IMR-90 (cell line): Measurements from ENCODE around the gene TMEM131L. TPM values are rescaled to one million over a fixed set of nuclear protein-coding genes. Genes with fewer than 3 reads are reported as not detected.

ENCODE experiments used
- ATAC-seq: fragments of 200-7000 bp; cut with Tn5 transposase; 2 replicates; pipeline ENCODE4 v1.9.1; 2020; ENCODE audit warnings: low read depth, mild to moderate bottlenecking, moderate library complexity
- BruUV-seq: library from RNA; stranded (reverse); fragments of 400-500 nt; replicated peaks from 2 replicates; lab custom pipeline; 2021; lab: Mats Ljungman, UMichigan
- CTCF ChIA-PET: fragments of 300-600 bp; formaldehyde crosslinking; extraction: SDS; loops from one replicate; lab custom pipeline; 2021; ENCODE audit warnings: antibody characterized with exemption; lab: Yijun Ruan, JAX
- POLR2A ChIA-PET: fragments of 300-600 bp; sonication (Branson Sonifier 250); formaldehyde crosslinking; loops from one replicate; lab custom pipeline; 2022; ENCODE audit warnings: antibody characterized with exemption; ENCODE audit not compliant: unreplicated experiment; lab: Charles Lee
- DNase-seq: peaks from one replicate; pipeline ENCODE4 v3.0.0; 2013
- H2AFZ ChIP-seq: replicated peaks from 2 replicates; pipeline ENCODE3; 2013; ENCODE audit warnings: low read length, mild to moderate bottlenecking; ENCODE audit not compliant: poor library complexity
- H2AK5ac ChIP-seq: 2 replicates; pipeline ENCODE4 v1.6.1; 2013; ENCODE audit warnings: low read depth, low read length, inconsistent platforms
- H2AK9ac ChIP-seq: replicated peaks from 2 replicates; pipeline ENCODE3; 2013; ENCODE audit warnings: mild to moderate bottlenecking, low read depth, low read length, moderate library complexity; ENCODE audit not compliant: poor library complexity
- H2BK120ac ChIP-seq: 2 replicates; pipeline ENCODE4 v1.6.1; 2013; ENCODE audit warnings: low read depth, low read length, inconsistent platforms
- H2BK15ac ChIP-seq: 3 replicates; pipeline ENCODE4 v1.6.1; 2013; ENCODE audit warnings: low read depth, low read length, inconsistent platforms
- H2BK20ac ChIP-seq: 2 replicates; pipeline ENCODE4 v1.6.1; 2013; ENCODE audit warnings: low read depth, mild to moderate bottlenecking, inconsistent platforms, low read length, moderate library complexity
- H2BK5ac ChIP-seq: 2 replicates; pipeline ENCODE4 v1.6.1; 2013; ENCODE audit warnings: mild to moderate bottlenecking, low read depth, low read length, inconsistent platforms; ENCODE audit not compliant: poor library complexity, severe bottlenecking
- H3K14ac ChIP-seq: replicated peaks from 2 replicates; pipeline ENCODE4 v1.6.1; 2013; ENCODE audit warnings: low read depth, low read length, inconsistent platforms
- H3K18ac ChIP-seq: 2 replicates; pipeline ENCODE4 v1.6.1; 2013; ENCODE audit warnings: low read depth, low read length, control low read depth
- H3K23ac ChIP-seq: 2 replicates; pipeline ENCODE4 v1.6.1; 2013; ENCODE audit warnings: low read depth, low read length, inconsistent platforms
- H3K27ac ChIP-seq: 2 replicates; pipeline ENCODE4 v1.5.1; 2013; ENCODE audit warnings: mild to moderate bottlenecking, control low read depth, low read length; ENCODE audit not compliant: insufficient read depth
- H3K27me3 ChIP-seq: 2 replicates; pipeline ENCODE4 v1.6.1; 2013; ENCODE audit warnings: low read length; ENCODE audit not compliant: control insufficient read depth, insufficient read depth
- H3K36me3 ChIP-seq: 2 replicates; pipeline ENCODE4 v1.6.1; 2013; ENCODE audit warnings: low read length, mixed read lengths; ENCODE audit not compliant: control insufficient read depth, insufficient read depth
- H3K4ac ChIP-seq: 2 replicates; pipeline ENCODE4 v1.6.1; 2013; ENCODE audit warnings: low read depth, low read length, inconsistent platforms
- H3K4me1 ChIP-seq: 2 replicates; pipeline ENCODE4 v1.6.1; 2013; ENCODE audit warnings: low read length, mixed read lengths; ENCODE audit not compliant: control insufficient read depth, insufficient read depth
- H3K4me2 ChIP-seq: 2 replicates; pipeline ENCODE4 v1.6.1; 2013; ENCODE audit warnings: low read depth, mild to moderate bottlenecking, control low read depth, low read length, moderate library complexity
- H3K4me3 ChIP-seq: 2 replicates; pipeline ENCODE4 v1.5.1; 2013; ENCODE audit warnings: low read depth, mild to moderate bottlenecking, control low read depth, low read length, moderate library complexity; ENCODE audit not compliant: insufficient read depth
- H3K56ac ChIP-seq: 2 replicates; pipeline ENCODE4 v1.6.1; 2013; ENCODE audit warnings: low read length, inconsistent platforms; ENCODE audit not compliant: insufficient read depth; ENCODE audit errors: extremely low read depth
- H3K79me1 ChIP-seq, 2 experiments: 2 replicates each; pipeline ENCODE4 v1.6.1; 2013; ENCODE audit warnings: low read length in 2 of 2, inconsistent platforms in 1 of 2, low read depth in 1 of 2
- H3K9ac ChIP-seq: 2 replicates; pipeline ENCODE4 v1.6.1; 2013; ENCODE audit warnings: low read depth, low read length, control low read depth
- H3K9me1 ChIP-seq: 2 replicates; pipeline ENCODE4 v1.6.1; 2013; ENCODE audit warnings: low read length, inconsistent platforms; ENCODE audit not compliant: insufficient read depth
- H3K9me3 ChIP-seq: 2 replicates; pipeline ENCODE4 v1.6.1; 2013; ENCODE audit warnings: low read length; ENCODE audit not compliant: control insufficient read depth, insufficient read depth
- H4K20me1 ChIP-seq: 2 replicates; pipeline ENCODE4 v1.6.1; 2013; ENCODE audit warnings: low read length, inconsistent platforms; ENCODE audit not compliant: insufficient read depth
- H4K5ac ChIP-seq: 2 replicates; pipeline ENCODE4 v1.6.1; 2013; ENCODE audit warnings: mild to moderate bottlenecking, low read depth, low read length, control low read depth
- H4K8ac ChIP-seq, 2 experiments: 2 replicates each; pipeline ENCODE4 v1.6.1; 2013; ENCODE audit warnings: low read depth in 2 of 2, low read length in 2 of 2, control low read depth in 1 of 2, inconsistent platforms in 1 of 2
- H4K91ac ChIP-seq: 2 replicates; pipeline ENCODE4 v1.6.1; 2013; ENCODE audit warnings: low read depth, low read length, inconsistent platforms; ENCODE audit not compliant: insufficient read depth
- BHLHE40 ChIP-seq: fragments of 150-350 bp; IDR thresholded peaks from 2 replicates; pipeline ENCODE4 v1.6.1; 2016; ENCODE audit warnings: mild to moderate bottlenecking, low read depth, low read length
- CEBPB ChIP-seq: IDR thresholded peaks from 2 replicates; pipeline ENCODE4 v1.6.1; 2012; ENCODE audit warnings: low read depth, low read length, improper control_type of control experiment
- CTCF ChIP-seq: conservative IDR thresholded peaks from 2 replicates; pipeline ENCODE4 v1.5.1; 2012; ENCODE audit warnings: mild to moderate bottlenecking, low read depth, low read length, improper control_type of control experiment
- ELK1 ChIP-seq: fragments of 150-350 bp; IDR thresholded peaks from 2 replicates; pipeline ENCODE4 v1.6.1; 2016; ENCODE audit warnings: low read depth, mild to moderate bottlenecking, low read length, moderate library complexity, borderline replicate concordance
- FOS ChIP-seq: fragments of 150-350 bp; IDR thresholded peaks from 2 replicates; pipeline ENCODE4 v1.6.1; 2016; ENCODE audit warnings: low read depth, low read length
- MAFK ChIP-seq: IDR thresholded peaks from 2 replicates; pipeline ENCODE4 v1.6.1; 2012; ENCODE audit warnings: low read depth, low read length, improper control_type of control experiment
- MAZ ChIP-seq: IDR thresholded peaks from 2 replicates; pipeline ENCODE4 v1.6.1; 2012; ENCODE audit warnings: low read depth, mild to moderate bottlenecking, low read length, improper control_type of control experiment, moderate library complexity, borderline replicate concordance
- MXI1 ChIP-seq: IDR thresholded peaks from 2 replicates; pipeline ENCODE4 v1.6.1; 2012; ENCODE audit warnings: low read depth, mild to moderate bottlenecking, low read length, moderate library complexity, borderline replicate concordance
- NFE2L2 ChIP-seq: fragments of 150-350 bp; IDR thresholded peaks from 2 replicates; pipeline ENCODE4 v1.6.1; 2016; ENCODE audit warnings: low read depth, mild to moderate bottlenecking, low read length
- POLR2A ChIP-seq: IDR thresholded peaks from 2 replicates; pipeline ENCODE4 v1.6.1; 2012; ENCODE audit warnings: mild to moderate bottlenecking, low read depth, low read length
- RCOR1 ChIP-seq: IDR thresholded peaks from 2 replicates; pipeline ENCODE4 v1.6.1; 2012; ENCODE audit warnings: mild to moderate bottlenecking, low read length, improper control_type of control experiment; ENCODE audit not compliant: insufficient replicate concordance
- SMC3 ChIP-seq: fragments of 150-350 bp; IDR thresholded peaks from 2 replicates; pipeline ENCODE4 v1.6.1; 2016; ENCODE audit warnings: low read depth, mild to moderate bottlenecking, antibody characterized with exemption, low read length, moderate library complexity
- USF2 ChIP-seq: fragments of 150-350 bp; IDR thresholded peaks from 2 replicates; pipeline ENCODE4 v1.6.1; 2017; ENCODE audit warnings: mild to moderate bottlenecking, antibody characterized with exemption, low read length, low read depth
- WGBS, 2 experiments: methylation state at CpG; one replicate each; pipeline versions ENCODE4 v1.1.5 to v1.1.7; 2013; ENCODE audit warnings: missing lambda C conversion rate in 2 of 2; ENCODE audit not compliant: insufficient read length in 1 of 2; ENCODE audit errors: extremely low coverage in 2 of 2; 5-methylcytosine and 5-hydroxymethylcytosine counted together
- dilution Hi-C: fragments of 300-500 bp; cut with HindIII; formaldehyde crosslinking; loops from one replicate; pipeline ENCODE4 v1.14.3; 2018; ENCODE audit warnings: low sequenced_read_pairs; ENCODE audit not compliant: unreplicated experiment
- in situ Hi-C: fragments of 300-500 bp; cut with MboI; formaldehyde crosslinking; loops from 3 replicates; pipeline ENCODE4 v1.14.3; 2019; ENCODE audit warnings: low sequenced_read_pairs, inconsistent platforms, mixed read lengths
- intact Hi-C: fragments of 100-400 bp; cut with micrococcal nuclease; formaldehyde crosslinking; loops from 2 replicates; pipeline ENCODE4 v1.10.0; 2022
- polyA plus RNA-seq, 3 experiments: library from polyadenylated mRNA; depleted of rRNA; stranded (reverse); fragments of >200 nt; gene quantifications; 2 replicates each; pipeline ENCODE4 v1.2.3, GENCODE V29; 2012; ENCODE audit warnings: low replicate concordance in 1 of 3
- total RNA-seq: library from RNA; depleted of rRNA; stranded (reverse); fragments of >200 nt; gene quantifications from 2 replicates; pipeline ENCODE4 v1.2.3, GENCODE V29; 2012

TMEM131L gene
- total and polyA plus RNA-seq, 2 of the 4 experiments (the other 2 are of a cell fraction), result 8.4 to 23.8 TPM

GRCh38 chr4:153495480-153496193 lies 29.5 kb downstream of the TMEM131L start:
- peaks cover 4 to 30% of the 10 kb centered on the region in 2 experiments; a peak in 3 of 4 replicates for H3K79me1 ChIP-seq
- no peaks in the 10 kb centered on the region for H3K27me3 ChIP-seq
- intact Hi-C loops, result no loop called here

More at GRCh38 chr4:153495480-153496193, 29.5 kb downstream of the TMEM131L start:
- Histone ChIP-seq H3K4me2 (no peak overlapping the region), H3K18ac (no peak overlapping the region), H3K36me3 (no peaks in the 10 kb centered on the region), H3K23ac (no peak overlapping the region), H2BK120ac (no peak overlapping the region), H4K5ac (no peak overlapping the region), H3K4ac (no peak overlapping the region), H3K14ac (no peak overlapping the region), H3K9me3 (no peaks in the 10 kb centered on the region), H2BK20ac (no peak overlapping the region), H3K4me1 (peaks cover 19% of the 10 kb centered on the region), H3K4me3 (no peak overlapping the region), H4K91ac (no peak overlapping the region), H2BK5ac (no peak overlapping the region), H2AK5ac (no peak overlapping the region), H4K8ac (no peak overlapping the region), H2AFZ (no peak overlapping the region), H3K9me1 (peaks cover 18% of the 10 kb centered on the region; the same call in 1 of the 2 replicates), H3K27ac (no peak overlapping the region), H3K9ac (no peak overlapping the region), H2BK15ac (no peak overlapping the region), H4K20me1 (no peaks in the 10 kb centered on the region), H3K56ac (no peak overlapping the region), H2AK9ac (no peak overlapping the region)
- no peak for DNase-seq
- dilution Hi-C loops, result no loop called here
- TF ChIP-seq SMC3 (no peak), POLR2A (no peak), MXI1 (no peak), NFE2L2 (no peak), MAZ (no peak), RCOR1 (no peak), ELK1 (no peak), FOS (no peak), CTCF (no peak), MAFK (no peak), BHLHE40 (no peak), CEBPB (no peak), USF2 (no peak)
- no peak for ATAC-seq
- WGBS, 2 experiments, result 54% methylated on average over 3 of the region's 9 CpGs; no CpG with 5 or more reads in 1 of the 2 experiments
- in situ Hi-C loops, result no loop called here
- ChIA-PET CTCF (interaction anchor here (0.9 kb wide), 1 partner anchor 28 kb away, joined by 3 read pairs; no protein-coding TSS in a partner anchor), POLR2A (no interaction called here)
- BruUV-seq, result no TSS peak
